WI38 (cell line): ENCODE data around the gene FAM241A.
"Not testable (repeated sequence)": the region's sequence is repeated elsewhere in the genome, so short reads cannot be mapped to it uniquely, and the experiment has no call there.

Source experiments
- H3K4me3 ChIP-seq: 2 replicates; pipeline ENCODE4 v1.5.1; 2011; ENCODE audit warnings: low read depth, mild to moderate bottlenecking, control low read depth, low read length
- TF ChIP-seq, protein P1 (sequence below): IDR thresholded peaks from 2 replicates; pipeline ENCODE4 v1.5.1; 2012; ENCODE audit warnings: low read depth, mild to moderate bottlenecking, control low read depth, low read length

Gene FAM241A

GRCh38 chr4:112176596-112176995 is 31.3 kb downstream of the FAM241A start:
- TF ChIP-seq, protein P1, sequence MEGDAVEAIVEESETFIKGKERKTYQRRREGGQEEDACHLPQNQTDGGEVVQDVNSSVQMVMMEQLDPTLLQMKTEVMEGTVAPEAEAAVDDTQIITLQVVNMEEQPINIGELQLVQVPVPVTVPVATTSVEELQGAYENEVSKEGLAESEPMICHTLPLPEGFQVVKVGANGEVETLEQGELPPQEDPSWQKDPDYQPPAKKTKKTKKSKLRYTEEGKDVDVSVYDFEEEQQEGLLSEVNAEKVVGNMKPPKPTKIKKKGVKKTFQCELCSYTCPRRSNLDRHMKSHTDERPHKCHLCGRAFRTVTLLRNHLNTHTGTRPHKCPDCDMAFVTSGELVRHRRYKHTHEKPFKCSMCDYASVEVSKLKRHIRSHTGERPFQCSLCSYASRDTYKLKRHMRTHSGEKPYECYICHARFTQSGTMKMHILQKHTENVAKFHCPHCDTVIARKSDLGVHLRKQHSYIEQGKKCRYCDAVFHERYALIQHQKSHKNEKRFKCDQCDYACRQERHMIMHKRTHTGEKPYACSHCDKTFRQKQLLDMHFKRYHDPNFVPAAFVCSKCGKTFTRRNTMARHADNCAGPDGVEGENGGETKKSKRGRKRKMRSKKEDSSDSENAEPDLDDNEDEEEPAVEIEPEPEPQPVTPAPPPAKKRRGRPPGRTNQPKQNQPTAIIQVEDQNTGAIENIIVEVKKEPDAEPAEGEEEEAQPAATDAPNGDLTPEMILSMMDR: no peak
- H3K4me3 ChIP-seq: no peak overlapping the region

- not testable (repeated sequence) for H3K4me3 ChIP-seq
Observed at GRCh38 chr4:112178741-112179140, 33.5 kb downstream of the FAM241A start.

DNA sequence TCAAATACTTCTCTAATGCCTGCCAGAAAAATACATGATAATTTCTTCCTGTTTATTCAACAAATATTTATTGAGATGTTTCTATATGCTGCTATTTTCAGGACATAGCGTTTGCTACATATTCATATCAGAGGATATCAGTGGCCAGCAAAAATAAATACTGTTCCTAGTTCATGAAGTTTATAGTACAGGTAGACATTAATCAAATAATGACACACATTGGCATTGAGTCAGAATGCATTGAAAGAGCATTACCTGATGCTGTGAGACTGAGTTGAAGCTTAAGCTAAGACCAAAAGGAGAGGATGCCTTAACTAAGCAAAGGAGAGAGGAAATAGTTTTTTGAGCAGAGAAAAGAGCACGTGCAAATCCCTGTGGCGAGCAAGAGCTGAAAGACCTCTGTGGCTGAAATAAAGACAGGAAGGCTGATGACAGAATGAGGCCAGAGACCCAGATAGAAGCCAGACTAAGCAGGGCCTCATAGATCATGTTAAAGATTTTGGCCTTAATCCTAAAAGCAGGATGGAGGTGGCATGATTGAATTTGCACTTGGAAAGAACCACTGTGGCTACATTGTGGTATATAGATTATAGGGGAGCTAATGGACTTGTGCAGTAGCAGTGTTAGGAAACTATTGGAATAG is 36.2 kb downstream of the FAM241A start:
- TF ChIP-seq, protein P1: no peak
- no peak overlapping the region for H3K4me3 ChIP-seq

DNA sequence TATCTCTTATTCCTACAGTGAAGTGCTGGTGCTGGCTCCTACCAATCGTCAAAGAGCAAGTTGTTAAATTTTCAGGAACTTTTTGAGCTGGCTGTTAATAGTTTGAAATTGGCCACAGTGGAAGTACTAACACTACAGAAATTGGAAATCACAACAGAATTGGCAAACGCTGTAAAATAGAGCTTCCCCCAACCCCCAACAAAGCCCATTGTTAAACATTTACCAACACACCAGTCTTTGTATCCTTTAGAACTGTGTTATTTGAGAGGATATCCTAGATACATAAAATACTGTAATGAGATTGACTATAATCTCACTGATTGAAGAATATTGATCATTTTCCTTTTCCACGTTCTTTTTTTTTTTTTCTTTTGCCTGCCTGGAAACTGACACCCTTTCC is 37.4 kb downstream of the FAM241A start:
- TF ChIP-seq, protein P1: no peak
- no peak overlapping the region for H3K4me3 ChIP-seq

- H3K4me3 ChIP-seq: no peak overlapping the region
- TF ChIP-seq, protein P1: no peak
Observed at GRCh38 chr4:112183252-112183651, 38.0 kb downstream of the FAM241A start.

GRCh38 chr4:112184438-112184837 is 39.2 kb downstream of the FAM241A start:
- TF ChIP-seq, protein P1: no peak
- no peak overlapping the region for H3K4me3 ChIP-seq

DNA sequence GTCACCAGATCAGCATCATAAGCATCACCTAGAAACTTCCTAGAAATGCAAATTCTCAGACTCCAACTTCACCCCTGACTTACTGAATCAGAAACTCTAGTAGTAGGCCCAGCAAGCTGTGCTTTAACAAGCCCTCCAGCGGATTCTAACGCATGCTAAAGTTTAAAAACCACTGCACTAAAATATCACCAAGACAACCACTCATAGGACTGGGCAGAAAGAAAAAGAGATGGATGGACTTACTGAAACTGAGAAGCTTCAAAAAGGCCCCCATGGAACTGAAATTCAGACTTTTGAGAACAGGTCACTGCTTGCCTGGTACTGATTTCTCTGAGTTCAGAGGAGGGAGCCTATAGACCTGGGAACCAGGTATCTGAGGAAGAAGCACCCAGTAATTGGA is 40.1 kb downstream of the FAM241A start:
- TF ChIP-seq, protein P1: no peak
- H3K4me3 ChIP-seq: no peak overlapping the region
